ENCODE data around the gene NTHL1. TPM values are rescaled to one million over a fixed set of nuclear protein-coding genes. Genes with fewer than 3 reads are reported as not detected.
A peak's percentile ranks its signal among the peaks of the same experiment; 100 is the strongest.

The NTHL1 gene
- total RNA-seq, 1 experiment from 2014 or later: 93.3 TPM

DNA sequence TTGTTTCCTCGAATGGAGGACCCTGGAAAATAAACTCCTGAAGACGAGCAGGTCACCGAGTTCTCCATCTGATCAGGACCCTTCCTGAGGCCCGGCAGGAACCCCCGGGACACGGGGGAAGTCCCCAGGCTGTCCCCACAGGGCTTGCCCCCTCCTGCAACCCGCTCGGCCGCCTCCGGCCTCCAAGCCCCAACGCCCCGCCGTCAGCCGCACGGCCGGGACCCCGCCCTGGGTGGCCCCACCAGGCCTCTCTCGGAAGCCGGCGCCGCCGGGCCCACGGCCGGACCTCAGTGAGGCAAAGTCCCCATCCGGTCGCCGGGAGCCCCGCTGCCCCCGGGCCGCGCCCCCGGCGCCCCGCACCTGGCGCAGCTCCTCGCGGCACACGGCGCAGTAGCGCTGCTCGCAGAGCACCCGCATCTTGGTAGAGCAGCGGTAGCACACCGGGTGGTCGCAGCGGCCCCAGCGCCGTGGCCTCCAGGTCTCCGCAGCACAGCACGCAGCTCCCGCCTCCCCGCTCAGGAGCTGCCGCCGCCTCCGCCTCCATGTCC is 38.4 kb downstream of the NTHL1 start:
- H3K9me3 Mint-ChIP-seq: no peaks in the 10 kb centered on the region
- no peak overlapping the region for H3K27ac Mint-ChIP-seq
- DNase-seq (ENCODE audit: low spot score): no peak
- no peak for ATAC-seq
- POLR2A ChIA-PET: no interaction called here
- H3K27me3 Mint-ChIP-seq (ENCODE audit: low read depth): no peaks in the 10 kb centered on the region
- H3K4me3 Mint-ChIP-seq: peak overlapping the region; percentile 71
- CTCF ChIA-PET: interaction anchor here (0.6 to 1.8 kb wide), 3 partner anchors 81 to 133 kb away, joined by 3 to 6 read pairs (median 4); no protein-coding TSS in a partner anchor
- H3K36me3 Mint-ChIP-seq: peaks cover 5% of the 10 kb centered on the region; the same call in 1 of the 2 replicates
- H3K4me1 Mint-ChIP-seq: peaks cover 39% of the 10 kb centered on the region
- TF ChIP-seq, protein P1, sequence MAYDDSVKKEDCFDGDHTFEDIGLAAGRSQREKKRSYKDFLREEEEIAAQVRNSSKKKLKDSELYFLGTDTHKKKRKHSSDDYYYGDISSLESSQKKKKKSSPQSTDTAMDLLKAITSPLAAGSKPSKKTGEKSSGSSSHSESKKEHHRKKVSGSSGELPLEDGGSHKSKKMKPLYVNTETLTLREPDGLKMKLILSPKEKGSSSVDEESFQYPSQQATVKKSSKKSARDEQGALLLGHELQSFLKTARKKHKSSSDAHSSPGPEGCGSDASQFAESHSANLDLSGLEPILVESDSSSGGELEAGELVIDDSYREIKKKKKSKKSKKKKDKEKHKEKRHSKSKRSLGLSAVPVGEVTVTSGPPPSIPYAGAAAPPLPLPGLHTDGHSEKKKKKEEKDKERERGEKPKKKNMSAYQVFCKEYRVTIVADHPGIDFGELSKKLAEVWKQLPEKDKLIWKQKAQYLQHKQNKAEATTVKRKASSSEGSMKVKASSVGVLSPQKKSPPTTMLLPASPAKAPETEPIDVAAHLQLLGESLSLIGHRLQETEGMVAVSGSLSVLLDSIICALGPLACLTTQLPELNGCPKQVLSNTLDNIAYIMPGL (CRISPR knock-in tag; IDR thresholded peaks at IDR 0.05): peak; percentile 36; the same call in 1 of the 2 replicates
- TF ChIP-seq, protein P2, sequence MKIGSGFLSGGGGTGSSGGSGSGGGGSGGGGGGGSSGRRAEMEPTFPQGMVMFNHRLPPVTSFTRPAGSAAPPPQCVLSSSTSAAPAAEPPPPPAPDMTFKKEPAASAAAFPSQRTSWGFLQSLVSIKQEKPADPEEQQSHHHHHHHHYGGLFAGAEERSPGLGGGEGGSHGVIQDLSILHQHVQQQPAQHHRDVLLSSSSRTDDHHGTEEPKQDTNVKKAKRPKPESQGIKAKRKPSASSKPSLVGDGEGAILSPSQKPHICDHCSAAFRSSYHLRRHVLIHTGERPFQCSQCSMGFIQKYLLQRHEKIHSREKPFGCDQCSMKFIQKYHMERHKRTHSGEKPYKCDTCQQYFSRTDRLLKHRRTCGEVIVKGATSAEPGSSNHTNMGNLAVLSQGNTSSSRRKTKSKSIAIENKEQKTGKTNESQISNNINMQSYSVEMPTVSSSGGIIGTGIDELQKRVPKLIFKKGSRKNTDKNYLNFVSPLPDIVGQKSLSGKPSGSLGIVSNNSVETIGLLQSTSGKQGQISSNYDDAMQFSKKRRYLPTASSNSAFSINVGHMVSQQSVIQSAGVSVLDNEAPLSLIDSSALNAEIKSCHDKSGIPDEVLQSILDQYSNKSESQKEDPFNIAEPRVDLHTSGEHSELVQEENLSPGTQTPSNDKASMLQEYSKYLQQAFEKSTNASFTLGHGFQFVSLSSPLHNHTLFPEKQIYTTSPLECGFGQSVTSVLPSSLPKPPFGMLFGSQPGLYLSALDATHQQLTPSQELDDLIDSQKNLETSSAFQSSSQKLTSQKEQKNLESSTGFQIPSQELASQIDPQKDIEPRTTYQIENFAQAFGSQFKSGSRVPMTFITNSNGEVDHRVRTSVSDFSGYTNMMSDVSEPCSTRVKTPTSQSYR (CRISPR knock-in tag; IDR thresholded peaks at IDR 0.05): no peak
- no peak for TF ChIP-seq JAZF1 (CRISPR knock-in tag; IDR thresholded peaks at IDR 0.05)
- TF ChIP-seq CREM (CRISPR knock-in tag; IDR thresholded peaks at IDR 0.05): peak; percentile 19; the same call in 1 of the 2 replicates

DNA sequence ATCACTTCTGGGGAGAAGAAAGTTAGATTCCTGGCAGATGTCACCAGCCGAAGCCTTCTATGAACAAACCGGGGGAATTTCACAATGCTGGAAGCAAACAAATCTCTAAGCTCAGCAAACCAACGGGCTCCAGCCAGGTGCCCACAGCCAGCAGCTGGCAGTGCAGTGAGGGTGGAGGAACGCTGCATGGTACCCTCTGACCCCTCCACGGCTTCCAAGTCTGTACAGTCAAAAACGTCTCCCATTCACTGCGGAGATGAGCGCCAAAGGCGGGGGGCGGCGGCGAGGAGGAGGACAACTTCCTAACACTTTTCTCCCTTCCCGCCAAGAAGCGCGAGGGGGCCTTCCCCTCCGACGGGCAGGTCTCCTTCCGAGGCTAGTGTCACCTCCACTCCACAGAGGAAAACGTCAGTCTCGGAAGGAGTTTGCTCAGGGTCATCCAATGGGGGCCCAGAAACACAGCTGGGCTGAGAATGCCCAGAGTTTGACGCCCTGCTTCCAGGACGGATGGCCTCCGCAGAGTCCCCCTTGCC is 38.9 kb downstream of the NTHL1 start:
- Mint-ChIP-seq H3K4me1 (peaks cover 39% of the 10 kb centered on the region), H3K36me3 (peaks cover 5% of the 10 kb centered on the region; the same call in 1 of the 2 replicates), H3K27ac (peak overlapping the region; percentile 4; the same call in 1 of the 2 replicates), H3K27me3 (ENCODE audit: low read depth) (no peaks in the 10 kb centered on the region), H3K4me3 (peak overlapping the region; percentile 71), H3K9me3 (no peaks in the 10 kb centered on the region)
- TF ChIP-seq, protein P3, sequence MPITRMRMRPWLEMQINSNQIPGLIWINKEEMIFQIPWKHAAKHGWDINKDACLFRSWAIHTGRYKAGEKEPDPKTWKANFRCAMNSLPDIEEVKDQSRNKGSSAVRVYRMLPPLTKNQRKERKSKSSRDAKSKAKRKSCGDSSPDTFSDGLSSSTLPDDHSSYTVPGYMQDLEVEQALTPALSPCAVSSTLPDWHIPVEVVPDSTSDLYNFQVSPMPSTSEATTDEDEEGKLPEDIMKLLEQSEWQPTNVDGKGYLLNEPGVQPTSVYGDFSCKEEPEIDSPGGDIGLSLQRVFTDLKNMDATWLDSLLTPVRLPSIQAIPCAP (CRISPR knock-in tag; IDR thresholded peaks at IDR 0.05): 0 out of 2 replicates have a peak, but pooled peaks have one; percentile 31
- no peak for TF ChIP-seq IRF2 (CRISPR knock-in tag; IDR thresholded peaks at IDR 0.05; ENCODE audit: borderline replicate concordance, low read depth)
- POLR2A ChIA-PET: no interaction called here
- CTCF ChIA-PET: interaction anchor here (0.6 to 1.8 kb wide), 3 partner anchors 82 to 133 kb away, joined by 3 to 6 read pairs (median 4); no protein-coding TSS in a partner anchor
- DNase-seq (ENCODE audit: low spot score) (no peak), ATAC-seq (no peak)

DNA sequence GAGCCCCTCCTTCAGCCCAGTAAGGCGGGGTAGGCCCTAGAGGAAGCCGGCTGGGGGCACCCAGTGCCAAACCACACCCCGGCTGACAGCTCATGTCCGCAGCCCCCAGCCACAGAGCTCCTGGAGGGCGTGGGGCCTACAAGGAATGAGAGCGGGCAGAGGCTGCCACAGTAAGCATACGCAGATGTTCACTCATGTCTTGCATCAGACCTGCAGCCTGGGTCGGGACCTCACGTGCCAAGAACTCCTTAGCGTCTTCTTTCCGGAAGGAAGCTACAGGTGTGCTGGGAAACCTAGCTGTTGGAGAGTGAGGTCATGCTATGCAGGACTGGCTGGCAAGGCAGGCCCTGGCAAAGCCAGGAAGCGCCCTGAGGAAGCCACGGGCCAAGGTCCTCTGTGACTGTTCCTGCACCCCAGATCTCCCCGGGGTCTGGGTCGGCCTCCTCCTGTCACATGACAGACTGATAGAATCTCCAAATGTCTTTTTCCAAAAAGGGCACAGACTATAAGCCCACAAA is 39.6 kb downstream of the NTHL1 start:
- ChIA-PET CTCF (interaction anchor here (0.7 to 1.8 kb wide), 3 partner anchors 9 to 82 kb away, joined by 3 to 6 read pairs (median 3); no protein-coding TSS in a partner anchor), POLR2A (no interaction called here)
- Mint-ChIP-seq H3K27me3 (ENCODE audit: low read depth) (no peaks in the 10 kb centered on the region), H3K27ac (no peak overlapping the region), H3K9me3 (no peaks in the 10 kb centered on the region), H3K4me3 (peak overlapping the region; percentile 71), H3K36me3 (peaks cover 5% of the 10 kb centered on the region; the same call in 1 of the 2 replicates), H3K4me1 (peaks cover 39% of the 10 kb centered on the region)
- no peak for DNase-seq (ENCODE audit: low spot score)
- ATAC-seq: no peak
- TF ChIP-seq ZNF219 (CRISPR knock-in tag; IDR thresholded peaks at IDR 0.05; ENCODE audit: borderline replicate concordance): no peak
- no peak for TF ChIP-seq ZBTB21 (CRISPR knock-in tag; IDR thresholded peaks at IDR 0.05; ENCODE audit: borderline replicate concordance)
- TF ChIP-seq JAZF1 (CRISPR knock-in tag; IDR thresholded peaks at IDR 0.05): no peak
- TF ChIP-seq, protein P4, sequence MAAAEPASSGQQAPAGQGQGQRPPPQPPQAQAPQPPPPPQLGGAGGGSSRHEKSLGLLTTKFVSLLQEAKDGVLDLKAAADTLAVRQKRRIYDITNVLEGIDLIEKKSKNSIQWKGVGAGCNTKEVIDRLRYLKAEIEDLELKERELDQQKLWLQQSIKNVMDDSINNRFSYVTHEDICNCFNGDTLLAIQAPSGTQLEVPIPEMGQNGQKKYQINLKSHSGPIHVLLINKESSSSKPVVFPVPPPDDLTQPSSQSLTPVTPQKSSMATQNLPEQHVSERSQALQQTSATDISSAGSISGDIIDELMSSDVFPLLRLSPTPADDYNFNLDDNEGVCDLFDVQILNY (CRISPR knock-in tag; IDR thresholded peaks at IDR 0.05): no peak
- TF ChIP-seq FOXJ3 (CRISPR knock-in tag; IDR thresholded peaks at IDR 0.05; ENCODE audit: borderline replicate concordance): no peak
- no peak for TF ChIP-seq CREM (CRISPR knock-in tag; IDR thresholded peaks at IDR 0.05)
- no peak for TF ChIP-seq RORB (CRISPR knock-in tag; IDR thresholded peaks at IDR 0.05)
- no peak for TF ChIP-seq FOXP1 (CRISPR knock-in tag; IDR thresholded peaks at IDR 0.05; ENCODE audit: borderline replicate concordance)
- no peak for TF ChIP-seq CREB1 (CRISPR knock-in tag; IDR thresholded peaks at IDR 0.05)
- TF ChIP-seq TCF7 (CRISPR knock-in tag; IDR thresholded peaks at IDR 0.05; ENCODE audit: low read depth): no peak
- TF ChIP-seq, protein P5, sequence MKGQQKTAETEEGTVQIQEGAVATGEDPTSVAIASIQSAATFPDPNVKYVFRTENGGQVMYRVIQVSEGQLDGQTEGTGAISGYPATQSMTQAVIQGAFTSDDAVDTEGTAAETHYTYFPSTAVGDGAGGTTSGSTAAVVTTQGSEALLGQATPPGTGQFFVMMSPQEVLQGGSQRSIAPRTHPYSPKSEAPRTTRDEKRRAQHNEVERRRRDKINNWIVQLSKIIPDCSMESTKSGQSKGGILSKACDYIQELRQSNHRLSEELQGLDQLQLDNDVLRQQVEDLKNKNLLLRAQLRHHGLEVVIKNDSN (CRISPR knock-in tag; IDR thresholded peaks at IDR 0.05): no peak
- TF ChIP-seq SMAD3 (CRISPR knock-in tag; IDR thresholded peaks at IDR 0.05; ENCODE audit: borderline replicate concordance): no peak
- no peak for TF ChIP-seq ZNF232 (CRISPR knock-in tag; IDR thresholded peaks at IDR 0.05)
- TF ChIP-seq NR3C1 (CRISPR knock-in tag; conservative IDR thresholded peaks at IDR 0.05; ENCODE audit: low read depth): no peak
- TF ChIP-seq, protein P6, sequence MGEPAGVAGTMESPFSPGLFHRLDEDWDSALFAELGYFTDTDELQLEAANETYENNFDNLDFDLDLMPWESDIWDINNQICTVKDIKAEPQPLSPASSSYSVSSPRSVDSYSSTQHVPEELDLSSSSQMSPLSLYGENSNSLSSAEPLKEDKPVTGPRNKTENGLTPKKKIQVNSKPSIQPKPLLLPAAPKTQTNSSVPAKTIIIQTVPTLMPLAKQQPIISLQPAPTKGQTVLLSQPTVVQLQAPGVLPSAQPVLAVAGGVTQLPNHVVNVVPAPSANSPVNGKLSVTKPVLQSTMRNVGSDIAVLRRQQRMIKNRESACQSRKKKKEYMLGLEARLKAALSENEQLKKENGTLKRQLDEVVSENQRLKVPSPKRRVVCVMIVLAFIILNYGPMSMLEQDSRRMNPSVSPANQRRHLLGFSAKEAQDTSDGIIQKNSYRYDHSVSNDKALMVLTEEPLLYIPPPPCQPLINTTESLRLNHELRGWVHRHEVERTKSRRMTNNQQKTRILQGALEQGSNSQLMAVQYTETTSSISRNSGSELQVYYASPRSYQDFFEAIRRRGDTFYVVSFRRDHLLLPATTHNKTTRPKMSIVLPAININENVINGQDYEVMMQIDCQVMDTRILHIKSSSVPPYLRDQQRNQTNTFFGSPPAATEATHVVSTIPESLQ (CRISPR knock-in tag; IDR thresholded peaks at IDR 0.05): no peak
- no peak for TF ChIP-seq ZNF121 (CRISPR knock-in tag; IDR thresholded peaks at IDR 0.05)
- no peak for TF ChIP-seq CBFB (CRISPR knock-in tag; IDR thresholded peaks at IDR 0.05; ENCODE audit: low read depth)
